GM21723 (cell line): Measurements from ENCODE around the gene CCDC102B.
A peak's percentile ranks its signal among the peaks of the same experiment; 100 is the strongest.
"Not testable (repeated sequence)": the region's sequence is repeated elsewhere in the genome, so short reads cannot be mapped to it uniquely, and the experiment has no call there.

Source experiments
- ATAC-seq: cut with Tn5 transposase; IDR thresholded peaks from one replicate; pipeline ENCODE4 v1.9.1; 2021; ENCODE audit warnings: mild to moderate bottlenecking, moderate library complexity; ENCODE audit not compliant: unreplicated experiment

The CCDC102B gene

GRCh38 chr18:68962623-68963022, 164.7 kb downstream of the CCDC102B start:
- ATAC-seq = no peak

GRCh38 chr18:68965817-68966216, 167.9 kb downstream of the CCDC102B start:
- ATAC-seq = no peak

- ATAC-seq = no peak
These were observed 171.1 kb downstream of the CCDC102B start for GRCh38 chr18:68969027-68969426.

- no peak for ATAC-seq
These were observed 174.3 kb downstream of the CCDC102B start for GRCh38 chr18:68972176-68972575.

GRCh38 chr18:68979737-68980136, 181.9 kb downstream of the CCDC102B start:
- ATAC-seq = no peak

- no peak for ATAC-seq
These were observed 185.2 kb downstream of the CCDC102B start for GRCh38 chr18:68983126-68983525.

GRCh38 chr18:68984342-68984741, 186.5 kb downstream of the CCDC102B start:
- ATAC-seq = no peak

- ATAC-seq = peak; percentile 87
These were observed 187.4 kb downstream of the CCDC102B start for GRCh38 chr18:68985172-68985820.

- no peak for ATAC-seq
These were observed 193.4 kb downstream of the CCDC102B start for GRCh38 chr18:68991286-68991685.

GRCh38 chr18:68992719-68993482, 195.0 kb downstream of the CCDC102B start:
- ATAC-seq = no peak

- no peak for ATAC-seq
These were observed 197.8 kb downstream of the CCDC102B start for GRCh38 chr18:68995675-68996074.

GRCh38 chr18:68997845-68998244, 200.0 kb downstream of the CCDC102B start:
- ATAC-seq = no peak

- ATAC-seq = no peak
These were observed 202.5 kb downstream of the CCDC102B start for GRCh38 chr18:69000366-69000765.

- no peak for ATAC-seq
These were observed 204.4 kb downstream of the CCDC102B start for GRCh38 chr18:69002233-69002632.

GRCh38 chr18:69006212-69006611, 208.3 kb downstream of the CCDC102B start:
- not testable (repeated sequence) for ATAC-seq

GRCh38 chr18:69008538-69008937, 210.7 kb downstream of the CCDC102B start:
- ATAC-seq = no peak

GRCh38 chr18:69021211-69021805, 223.4 kb downstream of the CCDC102B start:
- no peak for ATAC-seq

GRCh38 chr18:69022426-69022825, 224.5 kb downstream of the CCDC102B start:
- ATAC-seq = no peak

- ATAC-seq = no peak
These were observed 233.7 kb downstream of the CCDC102B start for GRCh38 chr18:69031571-69031970.

- ATAC-seq = no peak
These were observed 234.1 kb downstream of the CCDC102B start for GRCh38 chr18:69032009-69032408.

GRCh38 chr18:69035756-69036155, 237.9 kb downstream of the CCDC102B start:
- ATAC-seq = no peak

- no peak for ATAC-seq
These were observed 246.3 kb downstream of the CCDC102B start for GRCh38 chr18:69044215-69044614.
